ENCODE data around the gene C2CD2.

DNA sequence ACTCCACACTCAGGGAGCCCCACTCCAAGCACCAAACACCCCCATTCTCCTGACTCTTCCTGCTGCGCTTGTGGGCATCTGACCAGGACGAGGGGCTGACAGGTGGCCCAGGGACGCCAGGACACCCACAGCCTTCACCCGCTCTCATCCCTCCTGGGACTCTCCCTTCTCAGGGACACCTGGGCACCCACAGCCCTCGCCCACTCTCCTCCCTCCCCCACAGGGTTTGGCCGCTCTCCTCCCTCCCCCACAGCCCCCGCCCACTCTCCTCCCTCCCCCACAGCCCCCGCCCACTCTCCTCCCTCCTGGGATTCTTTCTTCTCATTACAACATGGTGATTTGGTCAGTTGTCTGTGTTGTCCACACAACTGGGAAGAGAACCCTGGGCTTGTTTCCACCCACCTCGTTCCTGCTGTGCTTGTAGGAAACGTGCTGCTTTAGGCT lies 118.1 kb downstream of the C2CD2 start:
- TF ChIP-seq, protein P1, sequence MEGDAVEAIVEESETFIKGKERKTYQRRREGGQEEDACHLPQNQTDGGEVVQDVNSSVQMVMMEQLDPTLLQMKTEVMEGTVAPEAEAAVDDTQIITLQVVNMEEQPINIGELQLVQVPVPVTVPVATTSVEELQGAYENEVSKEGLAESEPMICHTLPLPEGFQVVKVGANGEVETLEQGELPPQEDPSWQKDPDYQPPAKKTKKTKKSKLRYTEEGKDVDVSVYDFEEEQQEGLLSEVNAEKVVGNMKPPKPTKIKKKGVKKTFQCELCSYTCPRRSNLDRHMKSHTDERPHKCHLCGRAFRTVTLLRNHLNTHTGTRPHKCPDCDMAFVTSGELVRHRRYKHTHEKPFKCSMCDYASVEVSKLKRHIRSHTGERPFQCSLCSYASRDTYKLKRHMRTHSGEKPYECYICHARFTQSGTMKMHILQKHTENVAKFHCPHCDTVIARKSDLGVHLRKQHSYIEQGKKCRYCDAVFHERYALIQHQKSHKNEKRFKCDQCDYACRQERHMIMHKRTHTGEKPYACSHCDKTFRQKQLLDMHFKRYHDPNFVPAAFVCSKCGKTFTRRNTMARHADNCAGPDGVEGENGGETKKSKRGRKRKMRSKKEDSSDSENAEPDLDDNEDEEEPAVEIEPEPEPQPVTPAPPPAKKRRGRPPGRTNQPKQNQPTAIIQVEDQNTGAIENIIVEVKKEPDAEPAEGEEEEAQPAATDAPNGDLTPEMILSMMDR (IDR thresholded peaks at IDR 0.05), result no peak
- TF ChIP-seq POLR2A (IDR thresholded peaks at IDR 0.05), result no peak
- no peak for TF ChIP-seq EP300 (IDR thresholded peaks at IDR 0.05)
- TF ChIP-seq POLR2AphosphoS5 (IDR thresholded peaks at IDR 0.05), result no peak
